ENCODE data around the gene CARS1.

Gene CARS1

GRCh38 chr11:2995031-2995561 is 62.1 kb downstream of the CARS1 start:
- Histone ChIP-seq H3K27me3 (ENCODE audit: control insufficient read depth, low read length) (no peaks in the 10 kb centered on the region), H3K27ac (ENCODE audit: low read depth, low read length) (no peak overlapping the region), H3K79me2 (ENCODE audit: control insufficient read depth, low read length) (peaks cover 23% of the 10 kb centered on the region), H3K4me3 (ENCODE audit: low read length) (no peak overlapping the region), H3F3A (ENCODE audit: control insufficient read depth, insufficient read depth) (peaks cover 3% of the 10 kb centered on the region; the same call in 1 of the 2 replicates), H3K9me3 (ENCODE audit: control insufficient read depth, insufficient read depth, low read length) (no peaks in the 10 kb centered on the region), H3K36me3 (ENCODE audit: control insufficient read depth, low read length) (peaks cover 16% of the 10 kb centered on the region), H3K9me2 (replicated peaks; ENCODE audit: control insufficient read depth, low read length) (no peaks in the 10 kb centered on the region), H4K20me1 (ENCODE audit: control insufficient read depth, insufficient read depth, low read depth, low read length) (peaks cover 5% of the 10 kb centered on the region; the same call in 1 of the 2 replicates), H3K4me1 (ENCODE audit: control insufficient read depth, low read length) (peaks cover 20% of the 10 kb centered on the region), H3K4me2 (ENCODE audit: low read length) (no peak overlapping the region)
- no peak for TF ChIP-seq CTCF (IDR thresholded peaks at IDR 0.05; ENCODE audit: low read depth, low read length, poor library complexity, severe bottlenecking)
- TF ChIP-seq EZH2phosphoT487 (IDR thresholded peaks at IDR 0.05; ENCODE audit: borderline replicate concordance, low read length): no peak

GRCh38 chr11:2994336-2994730 is 62.9 kb downstream of the CARS1 start:
- Histone ChIP-seq H3K27ac (ENCODE audit: low read depth, low read length) (peak overlapping the region; percentile 75), H3K4me2 (ENCODE audit: low read length) (peak overlapping the region; percentile 53), H4K20me1 (ENCODE audit: control insufficient read depth, insufficient read depth, low read depth, low read length) (peaks cover 12% of the 10 kb centered on the region; the same call in 1 of the 2 replicates), H3K4me3 (ENCODE audit: low read length) (peak overlapping the region; percentile 37; the same call in 1 of the 2 replicates), H3K4me1 (ENCODE audit: control insufficient read depth, low read length) (peaks cover 27% of the 10 kb centered on the region), H3K79me2 (ENCODE audit: control insufficient read depth, low read length) (peaks cover 30% of the 10 kb centered on the region), H3K27me3 (ENCODE audit: control insufficient read depth, low read length) (no peaks in the 10 kb centered on the region), H3K9me2 (replicated peaks; ENCODE audit: control insufficient read depth, low read length) (no peaks in the 10 kb centered on the region), H3K9me3 (ENCODE audit: control insufficient read depth, insufficient read depth, low read length) (no peaks in the 10 kb centered on the region), H3F3A (ENCODE audit: control insufficient read depth, insufficient read depth) (peaks cover 3% of the 10 kb centered on the region; the same call in 1 of the 2 replicates), H3K36me3 (ENCODE audit: control insufficient read depth, low read length) (peaks cover 23% of the 10 kb centered on the region)
- TF ChIP-seq CTCF (IDR thresholded peaks at IDR 0.05; ENCODE audit: low read depth, low read length, poor library complexity, severe bottlenecking): no peak
- TF ChIP-seq EZH2phosphoT487 (IDR thresholded peaks at IDR 0.05; ENCODE audit: borderline replicate concordance, low read length): no peak

- H3K27me3 ChIP-seq (ENCODE audit: control insufficient read depth, low read length): no peaks in the 10 kb centered on the region
- peaks cover 26% of the 10 kb centered on the region for H4K20me1 ChIP-seq (ENCODE audit: control insufficient read depth, insufficient read depth, low read depth, low read length)
- H3K4me2 ChIP-seq (ENCODE audit: low read length): peak overlapping the region; percentile 90
- peaks cover 44% of the 10 kb centered on the region for H3K79me2 ChIP-seq (ENCODE audit: control insufficient read depth, low read length)
- peaks cover 37% of the 10 kb centered on the region for H3K36me3 ChIP-seq (ENCODE audit: control insufficient read depth, low read length)
- TF ChIP-seq EZH2phosphoT487 (IDR thresholded peaks at IDR 0.05; ENCODE audit: borderline replicate concordance, low read length): no peak
- no peak for TF ChIP-seq CTCF (IDR thresholded peaks at IDR 0.05; ENCODE audit: low read depth, low read length, poor library complexity, severe bottlenecking)
- H3F3A ChIP-seq (ENCODE audit: control insufficient read depth, insufficient read depth): peaks cover 3% of the 10 kb centered on the region; the same call in 1 of the 2 replicates
- no peaks in the 10 kb centered on the region for H3K9me3 ChIP-seq (ENCODE audit: control insufficient read depth, insufficient read depth, low read length)
- no peaks in the 10 kb centered on the region for H3K9me2 ChIP-seq (replicated peaks; ENCODE audit: control insufficient read depth, low read length)
- peak overlapping the region; percentile 87 for H3K4me3 ChIP-seq (ENCODE audit: low read length)
- H3K4me1 ChIP-seq (ENCODE audit: control insufficient read depth, low read length): peaks cover 41% of the 10 kb centered on the region
- H3K27ac ChIP-seq (ENCODE audit: low read depth, low read length): peak overlapping the region; percentile 75
Observed at GRCh38 chr11:2992997-2993325, 64.3 kb downstream of the CARS1 start.

Measured in DOHH2 (cell line).